Stimulated activated memory B cell treated with anti-CD40 and anti-IgM and Interleukin-4, amounts not matched to agents 10 μg/mL and 1 μg/mL and 100 μg/mL, for 72 hours (primary cell): ENCODE results near the gene LRRC45.

Experiments
- ATAC-seq: fragments of 150-1000 bp; cut with Tn5 transposase; 2 replicates; pipeline ENCODE4 v1.10.0; 2021
- H3K27ac Mint-ChIP-seq: one replicate; pipeline ENCODE4 v1.8.0; 2022; ENCODE audit warnings: mild to moderate bottlenecking, mixed read lengths
- H3K27me3 Mint-ChIP-seq: one replicate; pipeline ENCODE4 v1.8.0; 2022; ENCODE audit warnings: mixed read lengths
- H3K36me3 Mint-ChIP-seq: one replicate; pipeline ENCODE4 v1.8.0; 2022; ENCODE audit warnings: mixed read lengths
- H3K4me1 Mint-ChIP-seq: one replicate; pipeline ENCODE4 v1.8.0; 2022; ENCODE audit warnings: mixed read lengths
- H3K4me3 Mint-ChIP-seq: one replicate; pipeline ENCODE4 v1.8.0; 2022; ENCODE audit warnings: mild to moderate bottlenecking, moderate library complexity, mixed read lengths
- H3K9me3 Mint-ChIP-seq: one replicate; pipeline ENCODE4 v1.8.0; 2022; ENCODE audit warnings: mixed read lengths

Gene LRRC45

GRCh38 chr17:82018989-82019689, 4.0 kb upstream of the LRRC45 start:
- no peaks in the 10 kb centered on the region for H3K9me3 Mint-ChIP-seq
- no peak overlapping the region for H3K4me3 Mint-ChIP-seq
- peaks cover 5% of the 10 kb centered on the region for H3K36me3 Mint-ChIP-seq
- H3K27ac Mint-ChIP-seq: no peak overlapping the region
- H3K27me3 Mint-ChIP-seq: no peaks in the 10 kb centered on the region
- ATAC-seq: no peak
- H3K4me1 Mint-ChIP-seq: peaks cover 33% of the 10 kb centered on the region

- H3K4me1 Mint-ChIP-seq: peaks cover 35% of the 10 kb centered on the region
- peaks cover 5% of the 10 kb centered on the region for H3K36me3 Mint-ChIP-seq
- ATAC-seq: no peak
- H3K27me3 Mint-ChIP-seq: no peaks in the 10 kb centered on the region
- no peak overlapping the region for H3K27ac Mint-ChIP-seq
- H3K9me3 Mint-ChIP-seq: no peaks in the 10 kb centered on the region
- H3K4me3 Mint-ChIP-seq: peak overlapping the region; percentile 26
Observed at GRCh38 chr17:82019690-82020571, 3.2 kb upstream of the LRRC45 start.

- no peak overlapping the region for H3K4me3 Mint-ChIP-seq
- peaks cover 5% of the 10 kb centered on the region for H3K36me3 Mint-ChIP-seq
- peaks cover 35% of the 10 kb centered on the region for H3K4me1 Mint-ChIP-seq
Observed at GRCh38 chr17:82020572-82021106, 2.5 kb upstream of the LRRC45 start.

GRCh38 chr17:82021107-82021899, 1.8 kb upstream of the LRRC45 start:
- H3K4me3 Mint-ChIP-seq: peak overlapping the region; percentile 86
- H3K27ac Mint-ChIP-seq: peak overlapping the region; percentile 64
- H3K36me3 Mint-ChIP-seq: peaks cover 5% of the 10 kb centered on the region
- no peak for ATAC-seq
- peaks cover 35% of the 10 kb centered on the region for H3K4me1 Mint-ChIP-seq
- peaks cover 8% of the 10 kb centered on the region for H3K27me3 Mint-ChIP-seq
- H3K9me3 Mint-ChIP-seq: no peaks in the 10 kb centered on the region

More at GRCh38 chr17:82020572-82021106, 2.5 kb upstream of the LRRC45 start:
- Mint-ChIP-seq H3K27me3 (peaks cover 2% of the 10 kb centered on the region), H3K27ac (no peak overlapping the region), H3K9me3 (no peaks in the 10 kb centered on the region)
- no peak for ATAC-seq

- peaks cover 12% of the 10 kb centered on the region for H3K27me3 Mint-ChIP-seq
- H3K4me1 Mint-ChIP-seq: peaks cover 35% of the 10 kb centered on the region
- ATAC-seq: no peak
- peak overlapping the region; percentile 86 for H3K4me3 Mint-ChIP-seq
- peaks cover 7% of the 10 kb centered on the region for H3K36me3 Mint-ChIP-seq
- no peaks in the 10 kb centered on the region for H3K9me3 Mint-ChIP-seq
- peak overlapping the region; percentile 64 for H3K27ac Mint-ChIP-seq
Observed at GRCh38 chr17:82021900-82022309, 1.2 kb upstream of the LRRC45 start.

GRCh38 chr17:82022310-82022980, 660 bp upstream of the LRRC45 start, which contains the start of gene CENPX:
CENPX (minus strand) TSS chr17:82022878; CDS start chr17:82022861, 17 bp downstream.
- Mint-ChIP-seq H3K27ac (peak within 1 kb of the TSS; percentile 64), H3K36me3 (peaks cover 13% of the 10 kb centered on the region), H3K9me3 (no peaks in the 10 kb centered on the region), H3K27me3 (peaks cover 18% of the 10 kb centered on the region), H3K4me1 (peaks cover 35% of the 10 kb centered on the region), H3K4me3 (peak within 1 kb of the TSS; percentile 86)
- no peak for ATAC-seq

GRCh38 chr17:82023447-82024241, 539 bp downstream of the LRRC45 start:
- H3K4me1 Mint-ChIP-seq: peaks cover 35% of the 10 kb centered on the region
- H3K9me3 Mint-ChIP-seq: no peaks in the 10 kb centered on the region
- H3K36me3 Mint-ChIP-seq: peaks cover 17% of the 10 kb centered on the region
- peaks cover 24% of the 10 kb centered on the region for H3K27me3 Mint-ChIP-seq
- peak overlapping the region; percentile 86 for H3K4me3 Mint-ChIP-seq
- peak overlapping the region; percentile 64 for H3K27ac Mint-ChIP-seq
- ATAC-seq: peak; percentile 0

- H3K4me1 Mint-ChIP-seq: peaks cover 43% of the 10 kb centered on the region
- peaks cover 35% of the 10 kb centered on the region for H3K27me3 Mint-ChIP-seq
- no peak overlapping the region for H3K4me3 Mint-ChIP-seq
- H3K36me3 Mint-ChIP-seq: peaks cover 12% of the 10 kb centered on the region
- H3K9me3 Mint-ChIP-seq: no peaks in the 10 kb centered on the region
- ATAC-seq: no peak
- no peak overlapping the region for H3K27ac Mint-ChIP-seq
Observed at GRCh38 chr17:82024859-82025258, 1.8 kb downstream of the LRRC45 start.

- no peaks in the 10 kb centered on the region for H3K9me3 Mint-ChIP-seq
- peaks cover 41% of the 10 kb centered on the region for H3K4me1 Mint-ChIP-seq
- no peak overlapping the region for H3K4me3 Mint-ChIP-seq
- H3K36me3 Mint-ChIP-seq: peaks cover 12% of the 10 kb centered on the region
- H3K27me3 Mint-ChIP-seq: peaks cover 36% of the 10 kb centered on the region
- no peak overlapping the region for H3K27ac Mint-ChIP-seq
- no peak for ATAC-seq
Observed at GRCh38 chr17:82025401-82026107, 2.4 kb downstream of the LRRC45 start.

- Mint-ChIP-seq H3K9me3 (no peaks in the 10 kb centered on the region), H3K27me3 (peaks cover 36% of the 10 kb centered on the region), H3K36me3 (peaks cover 12% of the 10 kb centered on the region), H3K4me1 (peaks cover 25% of the 10 kb centered on the region), H3K27ac (no peak overlapping the region), H3K4me3 (no peak overlapping the region)
- no peak for ATAC-seq
Observed at GRCh38 chr17:82028246-82028645, 5.1 kb downstream of the LRRC45 start.

- Mint-ChIP-seq H3K4me1 (peaks cover 20% of the 10 kb centered on the region), H3K4me3 (peak overlapping the region; percentile 64), H3K27ac (no peak overlapping the region), H3K36me3 (peaks cover 12% of the 10 kb centered on the region), H3K27me3 (peaks cover 36% of the 10 kb centered on the region), H3K9me3 (no peaks in the 10 kb centered on the region)
- no peak for ATAC-seq
Observed at GRCh38 chr17:82028966-82029365, 5.9 kb downstream of the LRRC45 start.

- Mint-ChIP-seq H3K27me3 (peaks cover 36% of the 10 kb centered on the region), H3K4me3 (peak overlapping the region; percentile 64), H3K9me3 (no peaks in the 10 kb centered on the region), H3K27ac (no peak overlapping the region), H3K36me3 (peaks cover 12% of the 10 kb centered on the region), H3K4me1 (peaks cover 16% of the 10 kb centered on the region)
- ATAC-seq: no peak
Observed at GRCh38 chr17:82029391-82029790, 6.3 kb downstream of the LRRC45 start.

- Mint-ChIP-seq H3K36me3 (peaks cover 14% of the 10 kb centered on the region), H3K4me3 (peak overlapping the region; percentile 85), H3K9me3 (no peaks in the 10 kb centered on the region), H3K4me1 (peaks cover 17% of the 10 kb centered on the region), H3K27me3 (peaks cover 36% of the 10 kb centered on the region), H3K27ac (no peak overlapping the region)
- no peak for ATAC-seq
Observed at GRCh38 chr17:82029990-82030469, 6.9 kb downstream of the LRRC45 start.
